HCT116 (cell line): Measurements from ENCODE around the gene HMGCLL1. TPM values are rescaled to one million over a fixed set of nuclear protein-coding genes. Genes with fewer than 3 reads are reported as not detected.

Experiments used
- ATAC-seq: fragments of 200-7000 bp; cut with Tn5 transposase; 2 replicates; pipeline ENCODE4 v1.9.1; 2020; ENCODE audit warnings: mild to moderate bottlenecking, moderate library complexity
- BruUV-seq: library from RNA; stranded (reverse); fragments of 400-500 nt; replicated peaks from 2 replicates; lab custom pipeline; 2021; lab: Mats Ljungman, UMichigan
- CTCF ChIA-PET: fragments of 300-600 bp; sonication (Branson Sonifier 250); formaldehyde crosslinking; loops from one replicate; lab custom pipeline; 2021; ENCODE audit warnings: antibody characterized with exemption; lab: Charles Lee
- POLR2A ChIA-PET: fragments of 300-600, 350-600 bp; sonication (Branson Sonifier 250); formaldehyde crosslinking; loops from one replicate; lab custom pipeline; 2021; ENCODE audit warnings: antibody characterized with exemption; lab: Charles Lee
- RAD21 ChIA-PET, 2 experiments: fragments of 300-600 bp; sonication (Branson Sonifier 250); formaldehyde crosslinking; loops; one replicate each; lab custom pipeline; 2023; ENCODE audit warnings: low total read pairs in 2 of 2; ENCODE audit not compliant: uncharacterized antibody in 2 of 2, unreplicated experiment in 2 of 2, low non-redundant PET in 1 of 2; lab: Charles Lee
- DNase-seq: peaks from one replicate; pipeline ENCODE4 v3.0.0-alpha.2; 2010; ENCODE audit warnings: low read depth, low spot score
- H2AFZ ChIP-seq: fragments of 200-600 bp; shearing (Covaris generic), sonication (generic); 2 replicates; pipeline ENCODE4 v1.6.1; 2017; ENCODE audit warnings: low read depth, mixed run types, mixed read lengths, antibody characterized with exemption, low read length; ENCODE audit not compliant: poor library complexity, severe bottlenecking
- H3K27ac ChIP-seq: 2 replicates; pipeline ENCODE4 v1.5.1; 2012; ENCODE audit warnings: low read depth, low read length
- H3K27me3 ChIP-seq: fragments of 200-600 bp; sonication (generic); 2 replicates; pipeline ENCODE4 v1.6.1; 2016; ENCODE audit warnings: mixed run types, low read length, mixed read lengths; ENCODE audit not compliant: insufficient read depth
- H3K36me3 ChIP-seq, 2 experiments: fragments of 200-500 bp in 1 of 2; fragments of 200-600 bp in 1 of 2; sonication (Bioruptor generic) in 1 of 2; sonication (generic) in 1 of 2; 2 replicates each; pipeline versions ENCODE4 v1.5.1 to v1.6.1; 2014 to 2016; ENCODE audit warnings: low read length in 2 of 2, inconsistent platforms in 1 of 2, mixed read lengths in 1 of 2, mixed run types in 1 of 2; ENCODE audit not compliant: insufficient read depth in 2 of 2, control insufficient read depth in 1 of 2
- H3K4me1 ChIP-seq, 2 experiments: fragments of 200-600 bp in 1 of 2; sonication (generic) in 1 of 2; 2 replicates each; pipeline versions ENCODE4 v1.5.1 to v1.6.1; 2012 to 2017; ENCODE audit warnings: low read length in 2 of 2, inconsistent platforms in 1 of 2, mild to moderate bottlenecking in 1 of 2, mixed read lengths in 1 of 2, mixed run types in 1 of 2, moderate library complexity in 1 of 2; ENCODE audit not compliant: insufficient read depth in 2 of 2, control insufficient read depth in 1 of 2
- H3K4me2 ChIP-seq: fragments of 200-600 bp; sonication (generic); 2 replicates; pipeline ENCODE4 v1.6.1; 2017; ENCODE audit warnings: mixed run types, low read length, mixed read lengths
- H3K4me3 ChIP-seq, 2 experiments: fragments of 200-600 bp in 1 of 2; sonication (generic) in 1 of 2; replicated peaks in 1 of 2; 2 replicates each; pipeline ENCODE4 v1.5.1; 2011 to 2016; ENCODE audit warnings: low read length in 2 of 2, control low read depth in 1 of 2, low read depth in 1 of 2, mild to moderate bottlenecking in 1 of 2, mixed read lengths in 1 of 2, mixed run types in 1 of 2
- H3K79me2 ChIP-seq: fragments of 200-600 bp; sonication (generic); 2 replicates; pipeline ENCODE4 v1.6.1; 2017; ENCODE audit warnings: mild to moderate bottlenecking, mixed run types, low read length, moderate library complexity, mixed read lengths; ENCODE audit not compliant: insufficient read depth
- H3K9ac ChIP-seq: fragments of 200-600 bp; sonication (generic); 2 replicates; pipeline ENCODE4 v1.6.1; 2016; ENCODE audit warnings: low read length, mixed read lengths
- H3K9me2 ChIP-seq: fragments of 200-600 bp; sonication (generic), shearing (Covaris generic); 2 replicates; pipeline ENCODE4 v1.6.1; 2017; ENCODE audit warnings: mixed run types, mild to moderate bottlenecking, moderate library complexity; ENCODE audit not compliant: insufficient read depth
- H3K9me3 ChIP-seq, 2 experiments: fragments of 200-500 bp in 1 of 2; fragments of 200-600 bp in 1 of 2; sonication (Bioruptor generic) in 1 of 2; sonication (generic) in 1 of 2; 2 replicates each; pipeline ENCODE4 v1.6.1; 2014 to 2017; ENCODE audit warnings: low read length in 2 of 2, mixed read lengths in 2 of 2, inconsistent platforms in 1 of 2, low read depth in 1 of 2, mild to moderate bottlenecking in 1 of 2, mixed run types in 1 of 2, moderate library complexity in 1 of 2; ENCODE audit not compliant: control insufficient read depth in 1 of 2, insufficient read depth in 1 of 2
- H4K20me1 ChIP-seq: fragments of 200-600 bp; sonication (generic), shearing (Covaris generic); 2 replicates; pipeline ENCODE4 v1.6.1; 2017; ENCODE audit warnings: mixed run types, mild to moderate bottlenecking, moderate library complexity; ENCODE audit not compliant: insufficient read depth
- CEBPB ChIP-seq: IDR thresholded peaks from 2 replicates; pipeline ENCODE4 v1.6.1; 2012; ENCODE audit warnings: low read depth
- CTCF ChIP-seq, 3 experiments: fragments of 200-600 bp in 1 of 3; sonication (generic) in 1 of 3; IDR thresholded peaks in 2 of 3; conservative IDR thresholded peaks in 1 of 3; 2 replicates each; pipeline ENCODE4 v1.5.1; 2012 to 2017; ENCODE audit warnings: low read depth in 2 of 3, low read length in 2 of 3, antibody characterized with exemption in 1 of 3, borderline replicate concordance in 1 of 3, control low read depth in 1 of 3, mild to moderate bottlenecking in 1 of 3, mixed read lengths in 1 of 3, mixed run types in 1 of 3, moderate library complexity in 1 of 3; ENCODE audit not compliant: insufficient read depth in 1 of 3
- EGR1 ChIP-seq: IDR thresholded peaks from 2 replicates; pipeline ENCODE4 v1.6.1; 2012; ENCODE audit warnings: low read depth
- EZH2phosphoT487 ChIP-seq: fragments of 200-600 bp; IDR thresholded peaks from 2 replicates; pipeline ENCODE4 v1.6.1; 2018; ENCODE audit warnings: antibody characterized with exemption, borderline replicate concordance
- JUND ChIP-seq: IDR thresholded peaks from 2 replicates; pipeline ENCODE4 v1.6.1; 2012
- POLR2A ChIP-seq: IDR thresholded peaks from 2 replicates; pipeline ENCODE4 v1.7.0; 2011; ENCODE audit warnings: borderline replicate concordance; ENCODE audit not compliant: insufficient read depth, insufficient read length; ENCODE audit errors: extremely low read depth
- TCF7L2 ChIP-seq: IDR thresholded peaks from 2 replicates; pipeline ENCODE4 v1.7.0; 2011; ENCODE audit warnings: borderline replicate concordance, inconsistent platforms; ENCODE audit not compliant: insufficient read depth, insufficient read length; ENCODE audit errors: extremely low read depth
- intact Hi-C: fragments of 100-400 bp; cut with micrococcal nuclease; formaldehyde crosslinking; loops from 2 replicates; pipeline ENCODE4 v1.10.0; 2022
- total RNA-seq: library from RNA; stranded (reverse); gene quantifications from one replicate; pipeline ENCODE4 v1.2.1, GENCODE V29; 2021; ENCODE audit not compliant: unreplicated experiment
- TF ChIP-seq, protein P1 (sequence below): IDR thresholded peaks from 2 replicates; pipeline ENCODE4 v1.6.1; 2011; ENCODE audit warnings: mild to moderate bottlenecking, low read length, moderate library complexity; ENCODE audit not compliant: insufficient replicate concordance; ENCODE audit errors: extremely low read depth
- TF ChIP-seq, protein P2 (sequence below): IDR thresholded peaks from 2 replicates; pipeline ENCODE4 v1.6.1; 2012
- TF ChIP-seq, protein P3 (sequence below): IDR thresholded peaks from 2 replicates; pipeline ENCODE4 v1.6.1; 2012; ENCODE audit warnings: low read depth
- TF ChIP-seq, protein P4 (sequence below): IDR thresholded peaks from 2 replicates; pipeline ENCODE4 v1.6.1; 2012

The HMGCLL1 gene
- total RNA-seq, 1 experiment from 2014 or later: not detected

- TF ChIP-seq, protein P1, sequence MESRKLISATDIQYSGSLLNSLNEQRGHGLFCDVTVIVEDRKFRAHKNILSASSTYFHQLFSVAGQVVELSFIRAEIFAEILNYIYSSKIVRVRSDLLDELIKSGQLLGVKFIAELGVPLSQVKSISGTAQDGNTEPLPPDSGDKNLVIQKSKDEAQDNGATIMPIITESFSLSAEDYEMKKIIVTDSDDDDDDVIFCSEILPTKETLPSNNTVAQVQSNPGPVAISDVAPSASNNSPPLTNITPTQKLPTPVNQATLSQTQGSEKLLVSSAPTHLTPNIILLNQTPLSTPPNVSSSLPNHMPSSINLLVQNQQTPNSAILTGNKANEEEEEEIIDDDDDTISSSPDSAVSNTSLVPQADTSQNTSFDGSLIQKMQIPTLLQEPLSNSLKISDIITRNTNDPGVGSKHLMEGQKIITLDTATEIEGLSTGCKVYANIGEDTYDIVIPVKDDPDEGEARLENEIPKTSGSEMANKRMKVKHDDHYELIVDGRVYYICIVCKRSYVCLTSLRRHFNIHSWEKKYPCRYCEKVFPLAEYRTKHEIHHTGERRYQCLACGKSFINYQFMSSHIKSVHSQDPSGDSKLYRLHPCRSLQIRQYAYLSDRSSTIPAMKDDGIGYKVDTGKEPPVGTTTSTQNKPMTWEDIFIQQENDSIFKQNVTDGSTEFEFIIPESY: no peak
- TF ChIP-seq, all 23 proteins: peak for 0
Observed at GRCh38 chr6:55490871-55491270, 88.1 kb downstream of the HMGCLL1 start (continued).

DNA sequence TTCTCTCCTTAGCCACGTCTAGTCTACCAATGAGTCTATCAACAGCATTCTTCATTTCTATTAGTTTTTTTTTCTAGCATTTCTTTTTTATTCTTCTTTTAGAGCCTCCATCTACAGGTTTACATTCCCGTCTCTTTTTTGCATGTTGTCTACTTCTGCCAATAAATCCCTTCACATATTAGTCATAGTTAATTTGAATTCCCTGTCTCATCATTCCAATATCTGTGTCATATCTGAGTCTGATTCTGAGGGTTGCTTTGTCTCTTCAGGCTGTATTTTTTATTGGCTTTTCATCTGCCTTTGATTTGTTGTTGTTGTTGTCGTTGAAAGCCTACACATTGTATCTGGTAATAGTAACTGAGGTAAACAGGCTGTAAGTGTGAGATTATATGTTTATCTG lies 104.6 kb downstream of the HMGCLL1 start:
- Histone ChIP-seq H2AFZ (no peak overlapping the region), H3K9ac (no peak overlapping the region), H3K9me3 (no peaks in the 10 kb centered on the region), H4K20me1 (no peaks in the 10 kb centered on the region), H3K27me3 (peaks cover 30% of the 10 kb centered on the region), H3K36me3 (no peaks in the 10 kb centered on the region), H3K4me1 (no peaks in the 10 kb centered on the region), H3K27ac (no peak overlapping the region), H3K4me3 (no peak overlapping the region), H3K9me2 (no peaks in the 10 kb centered on the region), H3K4me2 (no peak overlapping the region), H3K79me2 (no peaks in the 10 kb centered on the region)
- RAD21 ChIA-PET: no interaction called here
- no TSS peak for BruUV-seq
- POLR2A ChIA-PET: no interaction called here
- intact Hi-C loops: no loop called here
- no peak for ATAC-seq
- TF ChIP-seq, protein P2, sequence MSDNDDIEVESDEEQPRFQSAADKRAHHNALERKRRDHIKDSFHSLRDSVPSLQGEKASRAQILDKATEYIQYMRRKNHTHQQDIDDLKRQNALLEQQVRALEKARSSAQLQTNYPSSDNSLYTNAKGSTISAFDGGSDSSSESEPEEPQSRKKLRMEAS: no peak
- TF ChIP-seq, protein P3, sequence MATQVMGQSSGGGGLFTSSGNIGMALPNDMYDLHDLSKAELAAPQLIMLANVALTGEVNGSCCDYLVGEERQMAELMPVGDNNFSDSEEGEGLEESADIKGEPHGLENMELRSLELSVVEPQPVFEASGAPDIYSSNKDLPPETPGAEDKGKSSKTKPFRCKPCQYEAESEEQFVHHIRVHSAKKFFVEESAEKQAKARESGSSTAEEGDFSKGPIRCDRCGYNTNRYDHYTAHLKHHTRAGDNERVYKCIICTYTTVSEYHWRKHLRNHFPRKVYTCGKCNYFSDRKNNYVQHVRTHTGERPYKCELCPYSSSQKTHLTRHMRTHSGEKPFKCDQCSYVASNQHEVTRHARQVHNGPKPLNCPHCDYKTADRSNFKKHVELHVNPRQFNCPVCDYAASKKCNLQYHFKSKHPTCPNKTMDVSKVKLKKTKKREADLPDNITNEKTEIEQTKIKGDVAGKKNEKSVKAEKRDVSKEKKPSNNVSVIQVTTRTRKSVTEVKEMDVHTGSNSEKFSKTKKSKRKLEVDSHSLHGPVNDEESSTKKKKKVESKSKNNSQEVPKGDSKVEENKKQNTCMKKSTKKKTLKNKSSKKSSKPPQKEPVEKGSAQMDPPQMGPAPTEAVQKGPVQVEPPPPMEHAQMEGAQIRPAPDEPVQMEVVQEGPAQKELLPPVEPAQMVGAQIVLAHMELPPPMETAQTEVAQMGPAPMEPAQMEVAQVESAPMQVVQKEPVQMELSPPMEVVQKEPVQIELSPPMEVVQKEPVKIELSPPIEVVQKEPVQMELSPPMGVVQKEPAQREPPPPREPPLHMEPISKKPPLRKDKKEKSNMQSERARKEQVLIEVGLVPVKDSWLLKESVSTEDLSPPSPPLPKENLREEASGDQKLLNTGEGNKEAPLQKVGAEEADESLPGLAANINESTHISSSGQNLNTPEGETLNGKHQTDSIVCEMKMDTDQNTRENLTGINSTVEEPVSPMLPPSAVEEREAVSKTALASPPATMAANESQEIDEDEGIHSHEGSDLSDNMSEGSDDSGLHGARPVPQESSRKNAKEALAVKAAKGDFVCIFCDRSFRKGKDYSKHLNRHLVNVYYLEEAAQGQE: no peak
- TF ChIP-seq POLR2A: no peak
- TF ChIP-seq EGR1: no peak
- no peak for TF ChIP-seq TCF7L2
- TF ChIP-seq CTCF (IDR thresholded peaks at IDR 0.05 in 2 of 3, conservative IDR thresholded peaks at IDR 0.05 in 1 of 3; ENCODE audit: borderline replicate concordance in 1 of 3, insufficient read depth in 1 of 3, low read depth in 2 of 3, low read length in 2 of 3): no peak
- no peak for TF ChIP-seq JUND
- no peak for TF ChIP-seq CEBPB
- TF ChIP-seq EZH2phosphoT487: no peak
- TF ChIP-seq, protein P4, sequence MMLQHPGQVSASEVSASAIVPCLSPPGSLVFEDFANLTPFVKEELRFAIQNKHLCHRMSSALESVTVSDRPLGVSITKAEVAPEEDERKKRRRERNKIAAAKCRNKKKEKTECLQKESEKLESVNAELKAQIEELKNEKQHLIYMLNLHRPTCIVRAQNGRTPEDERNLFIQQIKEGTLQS: no peak
- no peak for DNase-seq
- CTCF ChIA-PET: no interaction called here
